Measurements from ENCODE around the gene DCTN5. TPM values are rescaled to one million over a fixed set of nuclear protein-coding genes. Genes with fewer than 3 reads are reported as not detected.

DCTN5 gene
- total RNA-seq, 1 donor from 2014 or later, result 38.2 TPM

GRCh38 chr16:23642246-23642774, 1.0 kb downstream of the DCTN5 start:
- no peak for ATAC-seq
- intact Hi-C loops (cut with DNase I), result no loop called here
- no peak for DNase-seq (ENCODE audit: missing footprints)

- ATAC-seq, result no peak
- DNase-seq (ENCODE audit: missing footprints), result no peak
- intact Hi-C loops (cut with DNase I), result no loop called here
Measured at GRCh38 chr16:23650674-23651416, 9.6 kb downstream of the DCTN5 start.

GRCh38 chr16:23651943-23652468, 10.7 kb downstream of the DCTN5 start:
- intact Hi-C loops (cut with DNase I), result no loop called here
- no peak for ATAC-seq
- no peak for DNase-seq (ENCODE audit: missing footprints)

- ATAC-seq (no peak), DNase-seq (ENCODE audit: missing footprints) (no peak)
- intact Hi-C loops (cut with DNase I), result no loop called here
Measured at GRCh38 chr16:23663918-23664317, 22.7 kb downstream of the DCTN5 start.

- no peak for DNase-seq (ENCODE audit: missing footprints)
- intact Hi-C loops (cut with DNase I), result no loop called here
- ATAC-seq, result no peak
Measured at GRCh38 chr16:23666571-23667354, 25.5 kb downstream of the DCTN5 start.

- intact Hi-C loops (cut with DNase I), result no loop called here
- no peak for DNase-seq (ENCODE audit: missing footprints)
- no peak for ATAC-seq
Measured at GRCh38 chr16:23667355-23667659, 26.0 kb downstream of the DCTN5 start.

GRCh38 chr16:23668225-23668624, 27.0 kb downstream of the DCTN5 start:
- intact Hi-C loops (cut with DNase I), result no loop called here
- ATAC-seq, result no peak

GRCh38 chr16:23668873-23669272, 27.6 kb downstream of the DCTN5 start:
- no peak for DNase-seq (ENCODE audit: missing footprints)
- peak; percentile 59 for ATAC-seq
- intact Hi-C loops (cut with DNase I), result no loop called here

More at GRCh38 chr16:23668225-23668624, 27.0 kb downstream of the DCTN5 start:
- DNase-seq (ENCODE audit: missing footprints), result no peak

- no peak for DNase-seq (ENCODE audit: missing footprints)
- no peak for ATAC-seq
- intact Hi-C loops (cut with DNase I), result no loop called here
Measured at GRCh38 chr16:23670137-23670776, 29.0 kb downstream of the DCTN5 start.

- ATAC-seq (no peak), DNase-seq (ENCODE audit: missing footprints) (no peak)
- intact Hi-C loops (cut with DNase I), result no loop called here
Measured at GRCh38 chr16:23673971-23674614, 32.8 kb downstream of the DCTN5 start.

GRCh38 chr16:23676924-23677480, 35.7 kb downstream of the DCTN5 start:
- intact Hi-C loops (cut with DNase I), result no loop called here
- ATAC-seq, result no peak
- no peak for DNase-seq (ENCODE audit: missing footprints)

GRCh38 chr16:23678430-23679273, 37.4 kb downstream of the DCTN5 start, which contains the start of gene PLK1:
TSS of gene PLK1 (plus strand) at chr16:23678889. CDS start at chr16:23678933, 44 bp downstream.
- DNase-seq (ENCODE audit: missing footprints), result peak; percentile 90
- intact Hi-C loops (cut with DNase I), result no loop called here
- ATAC-seq, result peak; percentile 91

GRCh38 chr16:23679274-23679985, 38.2 kb downstream of the DCTN5 start:
- DNase-seq (ENCODE audit: missing footprints), result peak; percentile 55
- intact Hi-C loops (cut with DNase I), result no loop called here
- ATAC-seq, result no peak

GRCh38 chr16:23679986-23680336, 38.7 kb downstream of the DCTN5 start:
- no peak for DNase-seq (ENCODE audit: missing footprints)
- intact Hi-C loops (cut with DNase I), result no loop called here
- ATAC-seq, result no peak

- ATAC-seq, result no peak
- intact Hi-C loops (cut with DNase I), result no loop called here
- no peak for DNase-seq (ENCODE audit: missing footprints)
Measured at GRCh38 chr16:23682181-23682580, 40.9 kb downstream of the DCTN5 start.

GRCh38 chr16:23683487-23683886, 42.2 kb downstream of the DCTN5 start:
- intact Hi-C loops (cut with DNase I), result no loop called here
- ATAC-seq (no peak), DNase-seq (ENCODE audit: missing footprints) (no peak)

Measured in Right ventricle myocardium inferior (tissue), 1 donor.